ENCODE results near the gene LRRC27.

DNA sequence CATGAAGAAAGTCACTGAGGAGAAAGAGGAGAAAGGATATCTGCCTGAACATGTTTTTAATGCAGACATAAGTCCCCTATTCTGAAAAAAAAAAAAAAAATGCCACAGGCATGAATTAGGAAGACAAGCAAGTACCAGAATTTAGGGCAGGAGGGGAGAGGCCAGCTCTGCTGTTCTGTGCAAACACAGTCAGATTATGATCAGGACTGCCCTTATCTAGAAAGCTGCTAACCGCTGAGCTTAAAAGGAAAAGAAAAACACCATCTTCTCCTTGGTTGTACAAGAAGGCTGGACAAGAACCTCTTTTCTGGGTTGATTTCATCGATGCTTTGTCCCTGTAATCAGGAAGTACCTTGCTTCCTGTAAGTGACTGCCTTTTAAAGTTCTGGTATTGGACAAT, 49.7 kb downstream of the LRRC27 start:
- TF ChIP-seq, protein P1, sequence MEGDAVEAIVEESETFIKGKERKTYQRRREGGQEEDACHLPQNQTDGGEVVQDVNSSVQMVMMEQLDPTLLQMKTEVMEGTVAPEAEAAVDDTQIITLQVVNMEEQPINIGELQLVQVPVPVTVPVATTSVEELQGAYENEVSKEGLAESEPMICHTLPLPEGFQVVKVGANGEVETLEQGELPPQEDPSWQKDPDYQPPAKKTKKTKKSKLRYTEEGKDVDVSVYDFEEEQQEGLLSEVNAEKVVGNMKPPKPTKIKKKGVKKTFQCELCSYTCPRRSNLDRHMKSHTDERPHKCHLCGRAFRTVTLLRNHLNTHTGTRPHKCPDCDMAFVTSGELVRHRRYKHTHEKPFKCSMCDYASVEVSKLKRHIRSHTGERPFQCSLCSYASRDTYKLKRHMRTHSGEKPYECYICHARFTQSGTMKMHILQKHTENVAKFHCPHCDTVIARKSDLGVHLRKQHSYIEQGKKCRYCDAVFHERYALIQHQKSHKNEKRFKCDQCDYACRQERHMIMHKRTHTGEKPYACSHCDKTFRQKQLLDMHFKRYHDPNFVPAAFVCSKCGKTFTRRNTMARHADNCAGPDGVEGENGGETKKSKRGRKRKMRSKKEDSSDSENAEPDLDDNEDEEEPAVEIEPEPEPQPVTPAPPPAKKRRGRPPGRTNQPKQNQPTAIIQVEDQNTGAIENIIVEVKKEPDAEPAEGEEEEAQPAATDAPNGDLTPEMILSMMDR (IDR thresholded peaks at IDR 0.05) = no peak
- no peak for TF ChIP-seq POLR2A (IDR thresholded peaks at IDR 0.05)

Measured in esophagus squamous epithelium (tissue), 4 donors.